Ascending aorta (tissue), 2 donors: ENCODE data around the gene RASGRP2. TPM values are rescaled to one million over a fixed set of nuclear protein-coding genes. Genes with fewer than 3 reads are reported as not detected.

Experiments
- DNase-seq, 2 donors: peaks; one replicate each; pipeline ENCODE4 v3.0.0-alpha.2; 2019; ENCODE audit warnings: low spot score in 2 of 2
- H3K27ac ChIP-seq, 2 donors: fragments of 200-600 bp; sonication (generic); one replicate each; pipeline ENCODE4 v1.5.1; 2016 to 2017; ENCODE audit warnings: mild to moderate bottlenecking in 1 of 2
- H3K27me3 ChIP-seq: fragments of 200-600 bp; sonication (generic); one replicate; pipeline ENCODE4 v1.5.1; 2017
- H3K36me3 ChIP-seq, 2 donors: fragments of 200-600 bp; sonication (generic); one replicate each; pipeline ENCODE4 v1.5.1; 2016
- H3K4me1 ChIP-seq, 2 donors: fragments of 200-600 bp; sonication (generic); one replicate each; pipeline ENCODE4 v1.5.1; 2016 to 2017; ENCODE audit warnings: mild to moderate bottlenecking in 1 of 2
- H3K4me3 ChIP-seq, 2 donors: fragments of 200-600 bp; sonication (generic); one replicate each; pipeline ENCODE4 v1.5.1; 2016 to 2017; ENCODE audit warnings: mild to moderate bottlenecking in 1 of 2
- H3K9me3 ChIP-seq, 2 donors: fragments of 200-600 bp; sonication (generic); one replicate each; pipeline ENCODE4 v1.5.1; 2016
- CTCF ChIP-seq, 3 experiments: fragments of 200-600 bp in 2 of 3; fragments of 450-650 bp in 1 of 3; sonication (generic) in 2 of 3; IDR thresholded peaks; one replicate each; pipeline ENCODE4 v1.5.1; 2016 to 2019; ENCODE audit warnings: antibody characterized with exemption in 3 of 3, mild to moderate bottlenecking in 1 of 3, moderate library complexity in 1 of 3
- intact Hi-C: fragments of 100-400 bp; cut with DNase I; formaldehyde crosslinking; loops from one replicate; pipeline ENCODE4 v1.15.1; 2023
- total RNA-seq: library from RNA; depleted of rRNA; stranded (reverse); fragments of >200 nt; gene quantifications from one replicate; pipeline ENCODE4 v1.1.0, GENCODE V29; 2016

The RASGRP2 gene
- total RNA-seq, 1 donor from 2014 or later, result 44.2 TPM

- peaks cover 8 to 16% of the 10 kb centered on the region in 2 donors for H3K36me3 ChIP-seq
- H3K4me1 ChIP-seq, result peaks cover 15 to 37% of the 10 kb centered on the region in 2 donors
- intact Hi-C loops, result no loop called here
- H3K27me3 ChIP-seq, result no peaks in the 10 kb centered on the region
- peak in 1 of 2 donors; percentile 54 for DNase-seq
- no peaks in the 10 kb centered on the region for H3K9me3 ChIP-seq
- H3K4me3 ChIP-seq, result peak overlapping the region; percentile 42 to 57
- H3K27ac ChIP-seq, result peak overlapping the region in 1 of 2 donors; percentile 75
- TF ChIP-seq CTCF (IDR thresholded peaks at IDR 0.05), result no peak
These were observed 14.6 kb upstream of the RASGRP2 start for GRCh38 chr11:64758330-64759079.

- no peaks in the 10 kb centered on the region for H3K9me3 ChIP-seq
- peaks cover under 1 to 13% of the 10 kb centered on the region in 2 donors for H3K36me3 ChIP-seq
- H3K27me3 ChIP-seq, result no peaks in the 10 kb centered on the region
- H3K27ac ChIP-seq, result no peak overlapping the region
- intact Hi-C loops, result no loop called here
- peaks cover 12 to 29% of the 10 kb centered on the region in 2 donors for H3K4me1 ChIP-seq
- no peak for TF ChIP-seq CTCF (IDR thresholded peaks at IDR 0.05)
- H3K4me3 ChIP-seq, result no peak overlapping the region
- peak in 1 of 2 donors; percentile 62 for DNase-seq
These were observed 13.8 kb upstream of the RASGRP2 start for GRCh38 chr11:64757549-64758329.

GRCh38 chr11:64755681-64756361 lies 11.9 kb upstream of the RASGRP2 start:
- peak in 1 of 2 donors; percentile 55 for DNase-seq
- TF ChIP-seq CTCF (IDR thresholded peaks at IDR 0.05), result no peak
- Histone ChIP-seq H3K9me3 (no peaks in the 10 kb centered on the region), H3K27me3 (no peaks in the 10 kb centered on the region), H3K4me1 (peaks cover 12 to 25% of the 10 kb centered on the region in 2 donors), H3K27ac (no peak overlapping the region), H3K4me3 (no peak overlapping the region), H3K36me3 (peaks cover 15 to 17% of the 10 kb centered on the region in 2 donors)
- intact Hi-C loops, result no loop called here

GRCh38 chr11:64754919-64755662 lies 11.1 kb upstream of the RASGRP2 start:
- TF ChIP-seq CTCF (IDR thresholded peaks at IDR 0.05), result no peak
- Histone ChIP-seq H3K4me1 (peaks cover 5 to 18% of the 10 kb centered on the region in 2 donors), H3K27ac (no peak overlapping the region), H3K9me3 (no peaks in the 10 kb centered on the region), H3K27me3 (no peaks in the 10 kb centered on the region), H3K36me3 (peaks cover 15 to 22% of the 10 kb centered on the region in 2 donors), H3K4me3 (no peak overlapping the region)
- DNase-seq, result peak in 1 of 2 donors; percentile 58
- intact Hi-C loops, result no loop called here
